ENCODE data around the gene ARFIP1.
A peak's percentile ranks its signal among the peaks of the same experiment; 100 is the strongest.
"Not testable (repeated sequence)": the region's sequence is repeated elsewhere in the genome, so short reads cannot be mapped to it uniquely, and the experiment has no call there.

The ARFIP1 gene

GRCh38 chr4:152779513-152780266 is at the start of gene ARFIP1, which contains the start of gene TIGD4:
Gene ARFIP1 (plus strand): TSS chr4:152779954. CDS start chr4:152829634, 49,680 bp downstream.
Gene TIGD4 (minus strand): TSS chr4:152779730. CDS start chr4:152771004, 8,726 bp downstream.
- peak; percentile 80 for TF ChIP-seq POLR2A (IDR thresholded peaks at IDR 0.05; ENCODE audit: low read length)
- no peak for TF ChIP-seq GATA1 (IDR thresholded peaks at IDR 0.05; ENCODE audit: low read depth, low read length)
- peak; percentile 98 for DNase-seq

- DNase-seq = no peak
- TF ChIP-seq GATA1 (IDR thresholded peaks at IDR 0.05; ENCODE audit: low read depth, low read length) (no peak), POLR2A (IDR thresholded peaks at IDR 0.05; ENCODE audit: low read length) (no peak)
Observed at GRCh38 chr4:152731997-152732396, 47.8 kb upstream of the ARFIP1 start.

- TF ChIP-seq GATA1 (IDR thresholded peaks at IDR 0.05; ENCODE audit: low read depth, low read length) (no peak), POLR2A (IDR thresholded peaks at IDR 0.05; ENCODE audit: low read length) (no peak)
- DNase-seq = no peak
Observed at GRCh38 chr4:152734015-152734698, 45.6 kb upstream of the ARFIP1 start.

GRCh38 chr4:152734699-152735050 is 45.1 kb upstream of the ARFIP1 start:
- DNase-seq = no peak
- TF ChIP-seq GATA1 (IDR thresholded peaks at IDR 0.05; ENCODE audit: low read depth, low read length) (no peak), POLR2A (IDR thresholded peaks at IDR 0.05; ENCODE audit: low read length) (no peak)

- TF ChIP-seq GATA1 (IDR thresholded peaks at IDR 0.05; ENCODE audit: low read depth, low read length) = no peak
- TF ChIP-seq POLR2A (IDR thresholded peaks at IDR 0.05; ENCODE audit: low read length) = no peak
- peak; percentile 23 to 49 for DNase-seq
Observed at GRCh38 chr4:152735396-152735859, 44.3 kb upstream of the ARFIP1 start.

GRCh38 chr4:152735906-152736305 is 43.8 kb upstream of the ARFIP1 start:
- no peak for DNase-seq
- TF ChIP-seq POLR2A (IDR thresholded peaks at IDR 0.05; ENCODE audit: low read length) (no peak), GATA1 (IDR thresholded peaks at IDR 0.05; ENCODE audit: low read depth, low read length) (no peak)

GRCh38 chr4:152738827-152739226 is 40.9 kb upstream of the ARFIP1 start:
- DNase-seq = no peak
- TF ChIP-seq POLR2A (IDR thresholded peaks at IDR 0.05; ENCODE audit: low read length) = no peak
- no peak for TF ChIP-seq GATA1 (IDR thresholded peaks at IDR 0.05; ENCODE audit: low read depth, low read length)

GRCh38 chr4:152747444-152747843 is 32.3 kb upstream of the ARFIP1 start:
- TF ChIP-seq GATA1 (IDR thresholded peaks at IDR 0.05; ENCODE audit: low read depth, low read length) (no peak), POLR2A (IDR thresholded peaks at IDR 0.05; ENCODE audit: low read length) (no peak)
- DNase-seq = no peak

GRCh38 chr4:152748619-152749018 is 31.1 kb upstream of the ARFIP1 start:
- DNase-seq = no peak
- TF ChIP-seq GATA1 (IDR thresholded peaks at IDR 0.05; ENCODE audit: low read depth, low read length) (no peak), POLR2A (IDR thresholded peaks at IDR 0.05; ENCODE audit: low read length) (no peak)

GRCh38 chr4:152763796-152764195 is 16.0 kb upstream of the ARFIP1 start:
- no peak for TF ChIP-seq POLR2A (IDR thresholded peaks at IDR 0.05; ENCODE audit: low read length)
- TF ChIP-seq GATA1 (IDR thresholded peaks at IDR 0.05; ENCODE audit: low read depth, low read length) = no peak
- no peak for DNase-seq

GRCh38 chr4:152765069-152765737 is 14.6 kb upstream of the ARFIP1 start:
- DNase-seq = not testable (repeated sequence)

GRCh38 chr4:152771741-152772533 is 7.8 kb upstream of the ARFIP1 start:
- TF ChIP-seq POLR2A (IDR thresholded peaks at IDR 0.05; ENCODE audit: low read length) = no peak
- no peak for TF ChIP-seq GATA1 (IDR thresholded peaks at IDR 0.05; ENCODE audit: low read depth, low read length)
- DNase-seq = no peak

- DNase-seq = no peak
- TF ChIP-seq POLR2A (IDR thresholded peaks at IDR 0.05; ENCODE audit: low read length) (no peak), GATA1 (IDR thresholded peaks at IDR 0.05; ENCODE audit: low read depth, low read length) (no peak)
Observed at GRCh38 chr4:152773339-152773738, 6.4 kb upstream of the ARFIP1 start.

- TF ChIP-seq GATA1 (IDR thresholded peaks at IDR 0.05; ENCODE audit: low read depth, low read length) = no peak
- no peak for TF ChIP-seq POLR2A (IDR thresholded peaks at IDR 0.05; ENCODE audit: low read length)
Observed at GRCh38 chr4:152773953-152774352, 5.8 kb upstream of the ARFIP1 start.

More at GRCh38 chr4:152773953-152774352, 5.8 kb upstream of the ARFIP1 start:
- no peak for DNase-seq

Data from erythroblast (primary cell).